Right lung (tissue), 5 donors: Measurements from ENCODE around the gene LGALS1. TPM values are rescaled to one million over a fixed set of nuclear protein-coding genes. Genes with fewer than 3 reads are reported as not detected.

Source experiments
- DNase-seq, 2 donors: peaks; one replicate each; pipeline ENCODE4 v3.0.0-alpha.2; 2013
- polyA plus RNA-seq, 5 donors: library from polyadenylated mRNA; unstranded; fragments of 120-200 nt; gene quantifications; one replicate each; pipeline versions ENCODE4 v1.2.1 to v1.2.3, GENCODE V29; 2013; ENCODE audit warnings: inconsistent platforms in 1 of 5, low replicate concordance in 1 of 5; ENCODE audit not compliant: insufficient read length in 5 of 5, insufficient read depth in 1 of 5

The LGALS1 gene
- polyA plus RNA-seq, 5 donors, result 571 to 929 (median 646) TPM

- no peak for DNase-seq
Measured at GRCh38 chr22:37659897-37660708, 15.3 kb upstream of the LGALS1 start.

- no peak for DNase-seq
Measured at GRCh38 chr22:37660709-37661045, 14.8 kb upstream of the LGALS1 start.

- DNase-seq, result peak in 1 of 2 donors; percentile 67
Measured at GRCh38 chr22:37661160-37661924, 14.1 kb upstream of the LGALS1 start.

GRCh38 chr22:37662039-37662438 lies 13.4 kb upstream of the LGALS1 start:
- no peak for DNase-seq

GRCh38 chr22:37663521-37664140 lies 11.8 kb upstream of the LGALS1 start:
- DNase-seq, result no peak

GRCh38 chr22:37664249-37665101 lies 11.0 kb upstream of the LGALS1 start:
- no peak for DNase-seq

- DNase-seq, result no peak
Measured at GRCh38 chr22:37665487-37665886, 9.9 kb upstream of the LGALS1 start.

GRCh38 chr22:37669586-37669985 lies 5.8 kb upstream of the LGALS1 start:
- DNase-seq, result no peak

GRCh38 chr22:37672206-37672919 lies 3.1 kb upstream of the LGALS1 start:
- no peak for DNase-seq

GRCh38 chr22:37672920-37673455 lies 2.4 kb upstream of the LGALS1 start:
- no peak for DNase-seq

- no peak for DNase-seq
Measured at GRCh38 chr22:37674248-37674647, 1.2 kb upstream of the LGALS1 start.

GRCh38 chr22:37675930-37676735 lies 697 bp downstream of the LGALS1 start:
- DNase-seq, result no peak

GRCh38 chr22:37676736-37677492 lies 1.5 kb downstream of the LGALS1 start:
- DNase-seq, result peak; percentile 74 to 80

- no peak for DNase-seq
Measured at GRCh38 chr22:37677493-37677974, 2.1 kb downstream of the LGALS1 start.

- no peak for DNase-seq
Measured at GRCh38 chr22:37678372-37678771, 2.9 kb downstream of the LGALS1 start.

- DNase-seq, result no peak
Measured at GRCh38 chr22:37679670-37680069, 4.2 kb downstream of the LGALS1 start.

GRCh38 chr22:37680191-37680851 lies 4.9 kb downstream of the LGALS1 start:
- no peak for DNase-seq

- no peak for DNase-seq
Measured at GRCh38 chr22:37681001-37681424, 5.6 kb downstream of the LGALS1 start.
